RCC 7860 (cell line): ENCODE measurements around the gene SLC25A51.
A peak's percentile ranks its signal among the peaks of the same experiment; 100 is the strongest.

Experiments
- DNase-seq: peaks from one replicate; pipeline ENCODE4 v3.0.0-alpha.2; 2015; ENCODE audit warnings: low spot score
- FAIRE-seq: peaks from 2 replicates; lab custom pipeline; 2012; peaks lifted over from hg19 to GRCh38; lab: Jason Lieb, UNC

SLC25A51 gene

DNA sequence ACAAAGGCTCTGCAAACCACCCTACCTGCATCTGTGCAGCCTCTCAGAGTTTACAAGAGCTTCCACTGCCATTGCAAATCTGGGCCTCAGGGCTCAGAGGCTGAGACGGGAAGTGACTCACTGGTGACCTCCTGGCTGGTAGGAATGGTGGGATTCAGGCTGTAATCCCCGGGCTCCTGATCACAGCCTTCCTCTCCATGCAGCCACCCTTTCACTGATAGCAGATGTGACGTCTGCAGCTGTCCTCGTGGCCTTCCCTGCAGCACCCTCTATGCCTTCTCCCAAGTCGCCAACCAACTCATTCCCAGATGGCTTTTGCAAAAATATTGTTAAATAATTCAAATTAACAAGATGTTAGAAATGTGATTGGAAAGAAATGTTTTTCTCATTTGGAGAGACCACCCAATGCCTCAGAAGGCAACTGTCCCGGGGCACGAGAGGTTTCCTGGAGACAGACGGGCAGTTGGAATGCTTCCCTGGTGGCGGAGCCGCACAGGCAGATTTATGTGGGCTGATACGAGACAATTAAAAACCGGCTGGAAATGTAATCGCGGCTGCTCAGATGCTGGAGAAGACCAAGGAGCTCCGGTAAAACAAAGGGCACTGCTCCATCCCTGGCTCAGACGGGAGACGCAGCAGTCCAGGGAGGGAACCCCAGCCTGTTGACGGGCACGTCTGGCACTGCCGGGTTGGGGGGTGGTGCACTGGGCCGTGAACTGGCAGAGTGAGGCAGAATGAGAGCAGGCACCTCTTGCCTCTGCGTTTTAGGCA, 34.4 kb upstream of the SLC25A51 start:
- peak; percentile 53 for FAIRE-seq
- DNase-seq = peak; percentile 78

- DNase-seq (no peak), FAIRE-seq (no peak)
These were observed 33.4 kb upstream of the SLC25A51 start for GRCh38 chr9:37937366-37937765.

GRCh38 chr9:37936965-37937364, 33.0 kb upstream of the SLC25A51 start:
- FAIRE-seq (no peak), DNase-seq (no peak)

- DNase-seq = no peak
- FAIRE-seq = no peak
These were observed 32.4 kb upstream of the SLC25A51 start for GRCh38 chr9:37936376-37936775.

DNA sequence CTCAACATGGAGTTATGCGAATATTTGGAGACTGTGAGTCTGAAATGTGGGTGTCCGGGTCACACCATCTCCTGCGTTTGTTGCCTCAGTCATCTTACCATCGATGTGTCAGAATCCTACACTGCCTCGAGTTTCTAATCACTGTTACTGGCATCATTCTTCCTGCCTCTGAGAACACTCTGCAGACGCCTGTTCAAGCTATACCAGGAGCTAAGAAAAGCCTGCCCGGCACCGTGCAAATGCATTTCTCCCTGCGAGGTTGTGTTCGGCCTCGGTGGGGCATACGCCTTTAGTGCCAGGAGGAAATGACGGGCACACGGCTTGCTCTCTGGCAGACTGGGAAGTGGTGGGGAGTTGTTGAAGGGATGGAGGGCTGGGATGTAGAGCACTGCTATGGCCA, 31.2 kb upstream of the SLC25A51 start:
- DNase-seq (no peak), FAIRE-seq (no peak)

- DNase-seq = no peak
- FAIRE-seq = no peak
These were observed 27.7 kb upstream of the SLC25A51 start for GRCh38 chr9:37931592-37931991.

GRCh38 chr9:37929441-37929895, 25.5 kb upstream of the SLC25A51 start:
- peak; percentile 68 for DNase-seq
- FAIRE-seq = peak; percentile 72

- FAIRE-seq (no peak), DNase-seq (no peak)
These were observed 24.9 kb upstream of the SLC25A51 start for GRCh38 chr9:37928552-37929430.

DNA sequence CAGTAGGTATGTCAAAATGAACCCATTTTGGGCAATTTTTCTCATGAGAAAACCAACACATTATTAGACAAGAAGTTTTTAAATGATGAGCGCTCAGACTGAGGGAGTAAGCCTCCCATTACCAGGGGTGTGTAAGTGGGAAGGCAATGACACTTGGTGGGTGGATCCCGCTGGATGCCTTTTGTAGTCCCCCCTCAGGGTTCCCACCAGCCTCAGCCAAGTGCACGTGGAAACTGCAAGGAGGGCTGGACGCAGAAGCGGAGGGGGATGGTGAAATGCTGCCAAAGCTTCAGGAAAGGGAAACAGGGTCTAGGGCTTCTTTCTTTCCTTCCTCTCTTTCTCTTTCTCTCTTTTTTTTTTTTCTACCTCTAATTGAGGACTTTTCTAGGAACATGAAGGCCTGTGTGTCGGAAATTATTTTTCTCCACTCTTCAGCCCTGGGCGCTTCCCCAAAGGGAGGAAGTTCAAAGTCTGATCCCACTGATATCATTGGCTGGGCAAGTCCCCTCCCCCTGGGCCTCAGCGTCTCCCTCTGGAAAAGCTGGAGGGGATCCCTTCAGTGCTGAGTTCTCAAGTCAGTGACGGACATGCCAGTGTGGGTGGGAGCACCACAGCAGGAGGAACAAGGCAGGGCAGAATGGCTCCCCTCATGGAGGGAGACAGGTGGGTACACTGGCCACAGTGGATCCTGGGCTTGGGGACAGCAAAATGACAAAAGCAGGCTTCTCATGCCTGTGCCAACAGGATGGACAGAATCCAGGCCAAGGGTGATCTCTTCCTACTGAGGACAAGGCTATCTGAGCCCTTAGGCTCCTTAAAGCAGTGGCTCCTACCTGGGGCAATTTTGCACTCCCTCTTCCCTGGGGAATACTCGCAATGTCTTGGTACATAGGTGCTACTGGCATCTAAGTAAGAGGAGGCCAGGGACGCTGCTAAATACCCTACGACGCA, 23.9 kb upstream of the SLC25A51 start:
- DNase-seq = no peak
- no peak for FAIRE-seq

DNA sequence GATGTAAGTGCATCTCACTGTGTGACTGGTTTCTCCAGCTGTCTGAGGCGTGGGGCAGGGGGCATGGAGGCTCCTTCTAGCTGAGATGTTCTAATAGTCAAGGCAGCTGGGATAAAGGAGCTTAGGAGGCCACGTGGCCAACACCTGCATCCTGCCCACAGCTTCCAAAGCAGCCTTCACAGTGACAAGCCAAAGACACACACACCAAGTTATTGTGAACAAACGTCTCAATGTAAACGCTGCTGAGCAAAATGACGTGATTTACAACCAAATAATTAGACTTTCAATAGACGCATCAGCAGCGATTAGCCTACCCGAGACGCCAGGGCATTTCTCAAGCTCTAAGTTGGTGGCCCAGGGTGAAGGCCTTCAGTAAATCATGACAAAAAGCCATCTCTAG, 23.2 kb upstream of the SLC25A51 start:
- FAIRE-seq (no peak), DNase-seq (no peak)

DNA sequence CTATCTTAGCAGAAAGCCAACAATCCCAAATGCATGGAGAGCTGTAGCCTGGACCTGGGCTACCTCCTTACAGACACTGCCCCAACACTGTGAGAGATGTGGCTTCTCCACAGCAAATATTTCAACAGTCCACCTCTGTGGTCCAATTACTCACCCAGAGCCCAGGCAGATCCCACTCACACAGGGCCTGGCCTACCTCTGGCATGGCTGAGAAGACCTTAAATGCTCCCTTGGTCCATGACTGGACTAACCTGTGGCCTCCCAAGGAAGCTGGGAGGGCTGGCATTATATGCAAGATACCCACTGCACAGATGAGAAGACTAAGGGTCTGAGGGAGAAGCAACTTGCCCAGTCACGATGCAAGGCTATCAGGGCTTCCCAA, 22.8 kb upstream of the SLC25A51 start:
- no peak for FAIRE-seq

GRCh38 chr9:37925786-37926736, 22.1 kb upstream of the SLC25A51 start:
- no peak for FAIRE-seq

More for the DNA sequence above, 22.8 kb upstream of the SLC25A51 start:
- DNase-seq = peak; percentile 45

DNA sequence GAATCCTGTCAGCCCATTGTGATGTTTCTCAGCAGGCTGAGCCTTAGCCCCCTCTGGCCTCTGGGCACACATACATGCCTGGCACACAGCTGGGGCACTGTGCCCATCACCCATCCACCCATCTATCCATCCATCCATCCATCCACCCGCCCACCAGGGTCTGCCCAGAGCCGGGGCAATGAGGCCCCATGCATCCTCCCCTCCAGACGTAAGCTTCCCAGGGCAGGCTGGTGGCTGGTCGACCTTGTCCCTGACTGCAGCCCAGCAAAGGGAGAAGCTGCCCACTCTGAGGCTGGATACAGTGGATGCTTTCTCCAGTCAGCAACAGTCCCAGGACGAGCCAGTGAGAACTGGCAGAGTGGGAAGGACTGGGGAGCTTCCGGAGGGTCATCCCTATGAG, 21.1 kb upstream of the SLC25A51 start:
- no peak for FAIRE-seq
- DNase-seq = no peak

More at GRCh38 chr9:37925786-37926736, 22.1 kb upstream of the SLC25A51 start:
- DNase-seq = peak; percentile 56

- DNase-seq (no peak), FAIRE-seq (no peak)
These were observed 20.6 kb upstream of the SLC25A51 start for GRCh38 chr9:37924538-37924937.

DNA sequence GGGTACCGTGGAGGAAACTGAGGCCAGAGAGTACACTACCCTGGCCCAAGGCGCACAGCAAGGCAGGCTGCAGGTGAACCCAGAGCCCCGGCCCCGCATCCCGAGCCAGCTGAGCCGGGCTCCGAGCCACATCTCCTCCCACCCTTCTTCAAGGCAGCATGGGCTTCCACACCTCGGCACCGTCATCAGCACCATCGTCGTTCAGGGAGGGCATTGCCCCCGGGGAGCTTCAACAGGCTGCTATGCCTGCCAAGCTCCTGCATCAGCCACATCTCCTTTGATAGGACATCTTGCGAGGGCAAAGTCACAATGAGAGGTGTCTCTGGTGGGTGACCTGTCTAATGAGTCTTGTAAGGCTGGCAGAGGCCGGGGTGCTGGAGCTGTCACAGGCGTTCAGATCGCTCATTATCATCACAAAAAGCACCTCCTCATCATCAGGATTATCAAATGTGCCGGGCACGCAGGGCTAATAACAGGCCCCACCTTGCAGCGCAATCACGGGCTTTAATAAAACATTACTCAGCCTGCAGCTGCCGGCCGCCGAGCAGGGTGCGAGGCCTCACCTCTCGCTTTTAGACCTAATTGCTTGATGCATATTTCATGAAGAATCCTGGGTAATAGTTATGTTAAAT, 20.0 kb upstream of the SLC25A51 start:
- no peak for FAIRE-seq
- no peak for DNase-seq

GRCh38 chr9:37923118-37923795, 19.3 kb upstream of the SLC25A51 start:
- DNase-seq = no peak
- FAIRE-seq = no peak

- DNase-seq (no peak), FAIRE-seq (no peak)
These were observed 18.6 kb upstream of the SLC25A51 start for GRCh38 chr9:37922363-37923117.
